Mucosa of stomach (tissue), 1 donor: ENCODE results near the gene TMEM242.

ENCODE experiments used
- H3K27me3 ChIP-seq: one replicate; pipeline ENCODE4 v1.7.0; 2013; ENCODE audit warnings: mild to moderate bottlenecking, low read length; ENCODE audit not compliant: control insufficient read depth, insufficient read depth
- H3K36me3 ChIP-seq: one replicate; pipeline ENCODE4 v1.7.0; 2013; ENCODE audit warnings: low read length; ENCODE audit not compliant: control insufficient read depth, insufficient read depth
- H3K4me1 ChIP-seq: one replicate; pipeline ENCODE4 v1.7.0; 2013; ENCODE audit warnings: mild to moderate bottlenecking, low read length; ENCODE audit not compliant: control insufficient read depth, insufficient read depth
- H3K4me3 ChIP-seq: one replicate; pipeline ENCODE4 v1.7.0; 2013; ENCODE audit warnings: low read length
- H3K9ac ChIP-seq: one replicate; pipeline ENCODE4 v1.7.0; 2013; ENCODE audit warnings: mild to moderate bottlenecking, low read length, moderate library complexity
- H3K9me3 ChIP-seq: one replicate; pipeline ENCODE4 v1.7.0; 2013; ENCODE audit warnings: mild to moderate bottlenecking, low read length, moderate library complexity; ENCODE audit not compliant: control insufficient read depth
- donor health status: Pancreatic carcinoma.

Gene TMEM242

DNA sequence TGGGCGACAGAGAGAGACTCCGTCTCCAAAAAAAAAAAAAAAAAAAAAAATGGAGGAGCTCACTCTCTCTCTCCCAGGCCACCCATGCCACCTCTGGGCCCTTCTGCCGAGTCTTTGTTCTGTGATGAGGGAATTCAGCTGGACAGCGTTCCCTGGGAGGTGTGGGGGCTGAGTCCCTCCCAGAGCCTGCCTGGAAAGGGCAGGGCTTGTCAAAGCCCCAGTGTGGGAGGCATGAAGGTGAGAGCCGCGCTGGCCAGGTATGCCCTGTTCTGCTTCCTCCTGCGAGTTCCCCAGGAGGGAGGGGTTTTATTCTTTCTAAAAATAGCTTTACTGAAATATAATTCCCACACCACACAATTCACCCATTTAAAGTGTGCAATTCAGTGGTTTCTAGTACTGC is 69.6 kb downstream of the TMEM242 start:
- Histone ChIP-seq H3K4me1 (peaks cover 7% of the 10 kb centered on the region), H3K9ac (no peak overlapping the region), H3K36me3 (no peaks in the 10 kb centered on the region), H3K4me3 (no peak overlapping the region), H3K27me3 (no peaks in the 10 kb centered on the region), H3K9me3 (no peaks in the 10 kb centered on the region)

GRCh38 chr6:157253017-157253416 is 70.3 kb downstream of the TMEM242 start:
- peak overlapping the region; percentile 8 for H3K9ac ChIP-seq
- no peaks in the 10 kb centered on the region for H3K9me3 ChIP-seq
- H3K36me3 ChIP-seq: no peaks in the 10 kb centered on the region
- no peak overlapping the region for H3K4me3 ChIP-seq
- peaks cover 7% of the 10 kb centered on the region for H3K4me1 ChIP-seq
- H3K27me3 ChIP-seq: no peaks in the 10 kb centered on the region

DNA sequence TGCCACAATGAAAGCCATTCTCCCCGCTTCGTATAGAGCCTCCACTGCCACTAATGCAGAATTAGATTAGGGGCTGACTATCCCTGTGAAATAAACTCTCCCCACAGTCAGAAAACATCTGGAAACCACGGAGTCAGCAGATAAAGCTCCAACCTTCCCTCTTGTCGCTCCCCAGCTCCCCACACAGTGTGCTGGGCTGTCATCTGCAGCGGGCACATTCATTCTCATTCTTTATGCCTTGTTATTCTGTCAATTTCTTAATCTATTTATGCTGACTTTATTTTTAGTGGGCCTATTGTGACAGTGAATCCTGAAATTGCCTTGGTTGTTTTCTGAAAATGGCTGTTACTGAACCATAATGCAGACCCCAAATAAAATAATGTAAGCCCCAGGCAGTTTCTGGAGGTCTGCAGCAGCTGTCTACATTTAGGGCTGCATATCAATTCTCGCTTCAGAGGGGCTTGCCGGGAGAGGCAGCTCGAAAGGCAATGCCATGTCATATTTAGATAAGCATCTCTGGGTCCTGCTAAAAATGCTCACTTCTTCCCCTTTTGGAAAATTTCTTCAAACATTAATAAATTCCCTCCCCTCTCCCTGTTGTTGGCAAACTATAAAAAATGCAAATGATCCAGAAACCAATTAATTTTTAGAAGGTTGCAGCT is 71.6 kb downstream of the TMEM242 start:
- Histone ChIP-seq H3K27me3 (no peaks in the 10 kb centered on the region), H3K4me1 (peaks cover 7% of the 10 kb centered on the region), H3K9ac (no peak overlapping the region), H3K4me3 (no peak overlapping the region), H3K9me3 (no peaks in the 10 kb centered on the region), H3K36me3 (no peaks in the 10 kb centered on the region)

DNA sequence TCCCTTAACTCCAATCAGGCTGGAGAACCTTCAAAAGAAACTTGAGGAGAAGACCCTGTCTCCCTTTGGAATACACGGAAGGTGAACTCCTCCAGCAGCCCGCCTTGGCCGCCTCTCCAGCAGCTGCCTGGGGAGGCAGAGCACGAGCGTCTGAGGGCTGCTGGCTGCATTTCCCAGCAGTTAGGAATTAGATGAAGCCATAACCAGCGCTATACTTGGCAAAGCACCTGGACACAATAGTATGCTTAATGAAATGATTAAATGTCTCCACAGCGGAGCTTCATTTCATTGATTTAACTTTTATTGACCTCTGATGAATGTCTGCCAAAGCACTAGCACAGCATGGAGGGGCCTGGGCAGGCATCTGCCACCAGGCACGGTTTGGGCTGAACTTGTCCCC is 73.5 kb downstream of the TMEM242 start:
- Histone ChIP-seq H3K36me3 (no peaks in the 10 kb centered on the region), H3K4me3 (no peak overlapping the region), H3K9me3 (no peaks in the 10 kb centered on the region)

GRCh38 chr6:157248264-157248663 is 75.1 kb downstream of the TMEM242 start:
- Histone ChIP-seq H3K27me3 (no peaks in the 10 kb centered on the region), H3K9ac (no peak overlapping the region), H3K4me1 (peaks cover 7% of the 10 kb centered on the region), H3K36me3 (no peaks in the 10 kb centered on the region), H3K4me3 (no peak overlapping the region), H3K9me3 (no peaks in the 10 kb centered on the region)

More for the DNA sequence above, 73.5 kb downstream of the TMEM242 start:
- Histone ChIP-seq H3K27me3 (no peaks in the 10 kb centered on the region), H3K9ac (no peak overlapping the region), H3K4me1 (peaks cover 7% of the 10 kb centered on the region)

GRCh38 chr6:157246771-157247484 is 76.4 kb downstream of the TMEM242 start:
- H3K27me3 ChIP-seq: no peaks in the 10 kb centered on the region
- H3K4me1 ChIP-seq: no peaks in the 10 kb centered on the region
- H3K36me3 ChIP-seq: no peaks in the 10 kb centered on the region
- H3K9me3 ChIP-seq: no peaks in the 10 kb centered on the region
- no peak overlapping the region for H3K9ac ChIP-seq
- H3K4me3 ChIP-seq: no peak overlapping the region

GRCh38 chr6:157246048-157246630 is 77.2 kb downstream of the TMEM242 start:
- Histone ChIP-seq H3K36me3 (no peaks in the 10 kb centered on the region), H3K4me3 (no peak overlapping the region), H3K9ac (no peak overlapping the region), H3K27me3 (no peaks in the 10 kb centered on the region), H3K4me1 (peaks cover 4% of the 10 kb centered on the region), H3K9me3 (no peaks in the 10 kb centered on the region)

DNA sequence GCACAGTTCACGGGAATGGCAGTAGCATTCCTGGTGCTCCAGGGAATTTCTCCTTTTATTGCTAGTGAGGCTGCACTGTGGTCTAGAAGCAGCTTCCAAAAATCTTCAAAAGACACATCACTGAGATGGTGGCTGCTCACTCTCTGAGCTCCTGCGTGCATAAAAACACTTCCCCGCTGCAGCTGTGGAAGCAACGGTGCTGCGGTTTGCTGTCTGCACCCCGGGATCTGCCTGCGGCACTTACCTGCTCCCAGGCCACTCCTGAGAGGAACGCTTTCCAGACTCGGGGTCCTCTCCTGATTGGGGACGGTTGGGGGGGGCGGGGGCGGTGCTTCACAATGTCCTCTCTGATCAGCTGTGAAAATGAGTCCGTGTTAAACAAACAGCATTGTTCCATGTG is 77.9 kb downstream of the TMEM242 start:
- peaks cover 11% of the 10 kb centered on the region for H3K4me1 ChIP-seq
- no peaks in the 10 kb centered on the region for H3K36me3 ChIP-seq
- no peaks in the 10 kb centered on the region for H3K27me3 ChIP-seq
- no peak overlapping the region for H3K9ac ChIP-seq
- no peaks in the 10 kb centered on the region for H3K9me3 ChIP-seq
- no peak overlapping the region for H3K4me3 ChIP-seq

GRCh38 chr6:157244780-157245179 is 78.5 kb downstream of the TMEM242 start:
- Histone ChIP-seq H3K27me3 (no peaks in the 10 kb centered on the region), H3K36me3 (no peaks in the 10 kb centered on the region), H3K9ac (no peak overlapping the region), H3K4me3 (no peak overlapping the region), H3K9me3 (no peaks in the 10 kb centered on the region), H3K4me1 (peaks cover 14% of the 10 kb centered on the region)

- no peaks in the 10 kb centered on the region for H3K36me3 ChIP-seq
- H3K4me1 ChIP-seq: peaks cover 14% of the 10 kb centered on the region
- no peaks in the 10 kb centered on the region for H3K9me3 ChIP-seq
- H3K27me3 ChIP-seq: no peaks in the 10 kb centered on the region
- H3K9ac ChIP-seq: no peak overlapping the region
- H3K4me3 ChIP-seq: no peak overlapping the region
Measured at GRCh38 chr6:157244175-157244574, 79.1 kb downstream of the TMEM242 start.

- Histone ChIP-seq H3K9ac (no peak overlapping the region), H3K4me3 (no peak overlapping the region), H3K27me3 (no peaks in the 10 kb centered on the region), H3K4me1 (peaks cover 14% of the 10 kb centered on the region), H3K36me3 (no peaks in the 10 kb centered on the region), H3K9me3 (no peaks in the 10 kb centered on the region)
Measured at GRCh38 chr6:157242791-157243190, 80.5 kb downstream of the TMEM242 start.

DNA sequence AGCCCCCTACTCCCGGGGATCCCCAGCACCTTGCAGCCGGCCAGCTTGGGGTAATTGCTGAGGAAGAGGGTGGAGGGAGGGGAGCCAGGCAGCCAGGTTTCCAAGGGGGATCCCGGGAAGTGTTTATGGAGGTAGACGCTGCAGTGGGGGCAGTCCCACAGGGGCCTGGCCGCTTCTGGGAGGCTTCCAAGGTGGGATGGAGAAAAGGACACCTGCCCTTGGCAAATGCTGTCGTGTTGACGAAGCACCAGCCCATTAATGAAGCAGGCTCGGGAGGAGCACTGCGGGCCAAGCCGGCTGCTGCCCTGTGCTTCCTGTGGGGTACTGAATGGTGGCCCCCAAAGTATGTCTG is 82.4 kb downstream of the TMEM242 start:
- H3K27me3 ChIP-seq: peaks cover 17% of the 10 kb centered on the region
- H3K4me1 ChIP-seq: peaks cover 17% of the 10 kb centered on the region
- H3K9ac ChIP-seq: no peak overlapping the region
- no peak overlapping the region for H3K4me3 ChIP-seq
- no peaks in the 10 kb centered on the region for H3K36me3 ChIP-seq
- no peaks in the 10 kb centered on the region for H3K9me3 ChIP-seq
